Measurements from ENCODE around the gene ETV5. TPM values are rescaled to one million over a fixed set of nuclear protein-coding genes. Genes with fewer than 3 reads are reported as not detected.

Gene ETV5
- total RNA-seq, 1 donor from 2014 or later: 29.7 TPM

DNA sequence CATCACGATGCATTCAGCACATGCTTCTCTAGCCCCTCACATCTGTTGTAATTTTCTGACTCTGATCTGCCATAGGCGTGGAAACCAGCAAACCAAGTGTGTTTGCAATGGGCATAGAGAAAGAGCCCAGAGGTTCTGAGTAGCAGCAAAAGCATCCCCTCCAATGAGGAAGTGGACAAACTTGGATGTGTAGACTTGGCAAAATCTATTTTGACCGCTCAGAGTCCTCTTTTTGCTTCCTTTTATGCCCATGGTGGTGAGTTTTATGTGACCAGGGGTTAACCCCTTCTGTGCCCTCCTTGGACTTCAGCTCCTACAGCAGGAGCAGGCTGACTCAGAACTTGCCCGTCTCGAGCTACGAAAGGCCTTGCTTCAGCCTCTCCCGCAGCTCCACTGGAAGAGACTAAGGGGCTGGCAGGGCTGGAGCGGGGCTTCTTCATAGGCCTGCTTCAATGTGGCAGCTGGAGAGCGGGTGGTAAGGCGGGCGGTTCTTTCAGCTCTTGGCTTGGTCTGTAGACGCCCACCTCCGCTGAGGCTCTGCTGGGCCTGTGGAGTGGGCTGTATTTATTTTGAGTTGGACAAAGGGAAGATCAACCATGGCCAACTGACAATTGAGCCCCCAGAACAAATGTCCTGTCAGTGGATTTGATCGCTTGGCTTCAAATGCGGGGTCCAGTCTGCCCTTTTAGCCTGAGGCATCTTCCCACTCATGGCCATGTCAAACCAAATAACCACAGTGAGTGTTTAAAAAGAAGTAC is 6.5 kb upstream of the ETV5 start:
- Mint-ChIP-seq H3K27ac (no peak overlapping the region), H3K4me3 (no peak overlapping the region), H3K4me1 (peaks cover 18% of the 10 kb centered on the region)

DNA sequence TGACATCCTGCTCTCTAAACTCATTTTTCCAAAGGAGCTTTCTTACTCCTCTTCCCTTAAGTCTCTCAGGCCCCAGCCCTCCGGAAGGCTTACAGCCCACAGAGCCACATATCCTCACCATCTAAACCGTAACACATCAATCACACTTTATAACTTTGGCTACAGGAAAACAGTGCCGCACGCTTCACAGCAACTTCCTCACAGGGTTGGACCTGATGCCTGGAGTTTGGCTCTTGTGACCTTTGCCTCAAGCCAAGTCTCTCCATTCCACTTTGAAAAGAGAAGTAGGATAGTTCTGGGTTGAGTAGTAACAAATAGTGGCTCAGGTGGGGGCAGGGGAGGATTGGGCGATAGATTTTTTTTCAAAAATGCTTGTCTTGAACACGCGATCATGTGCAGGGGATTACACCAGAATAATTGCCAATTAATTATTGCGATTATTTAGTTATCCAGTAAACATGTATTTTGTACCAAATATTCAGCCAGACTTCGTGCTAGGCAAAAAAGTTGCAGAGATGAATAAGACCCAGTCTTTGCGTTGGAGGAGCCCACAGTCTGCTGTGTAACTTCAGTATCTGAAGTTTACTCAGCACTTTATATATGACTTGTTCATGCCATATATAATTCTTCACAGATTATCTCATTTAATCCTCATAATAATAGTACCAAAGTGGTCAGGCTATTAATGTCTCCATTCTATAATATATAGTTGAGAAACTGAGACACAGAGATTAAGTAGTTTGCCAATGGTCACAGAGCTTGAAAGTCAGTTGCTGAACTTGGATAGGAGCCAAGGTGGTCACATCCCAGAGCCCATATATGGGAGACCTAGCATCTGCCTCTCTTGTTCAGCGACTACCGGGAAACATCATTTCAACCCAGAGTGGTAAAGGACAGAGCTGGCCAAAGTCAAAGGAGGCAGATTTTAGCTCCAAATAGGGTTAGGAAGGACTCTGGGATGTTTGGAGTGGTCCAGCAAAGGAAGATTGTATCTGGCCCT is 2.4 kb upstream of the ETV5 start:
- TF ChIP-seq, protein P1, sequence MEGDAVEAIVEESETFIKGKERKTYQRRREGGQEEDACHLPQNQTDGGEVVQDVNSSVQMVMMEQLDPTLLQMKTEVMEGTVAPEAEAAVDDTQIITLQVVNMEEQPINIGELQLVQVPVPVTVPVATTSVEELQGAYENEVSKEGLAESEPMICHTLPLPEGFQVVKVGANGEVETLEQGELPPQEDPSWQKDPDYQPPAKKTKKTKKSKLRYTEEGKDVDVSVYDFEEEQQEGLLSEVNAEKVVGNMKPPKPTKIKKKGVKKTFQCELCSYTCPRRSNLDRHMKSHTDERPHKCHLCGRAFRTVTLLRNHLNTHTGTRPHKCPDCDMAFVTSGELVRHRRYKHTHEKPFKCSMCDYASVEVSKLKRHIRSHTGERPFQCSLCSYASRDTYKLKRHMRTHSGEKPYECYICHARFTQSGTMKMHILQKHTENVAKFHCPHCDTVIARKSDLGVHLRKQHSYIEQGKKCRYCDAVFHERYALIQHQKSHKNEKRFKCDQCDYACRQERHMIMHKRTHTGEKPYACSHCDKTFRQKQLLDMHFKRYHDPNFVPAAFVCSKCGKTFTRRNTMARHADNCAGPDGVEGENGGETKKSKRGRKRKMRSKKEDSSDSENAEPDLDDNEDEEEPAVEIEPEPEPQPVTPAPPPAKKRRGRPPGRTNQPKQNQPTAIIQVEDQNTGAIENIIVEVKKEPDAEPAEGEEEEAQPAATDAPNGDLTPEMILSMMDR (IDR thresholded peaks at IDR 0.05; ENCODE audit: unreplicated experiment): no peak
- peaks cover 30% of the 10 kb centered on the region for H3K4me1 Mint-ChIP-seq

More for the DNA sequence above, 6.5 kb upstream of the ETV5 start:
- DNase-seq (ENCODE audit: low spot score in 2 of 2, unreplicated experiment in 2 of 2): no peak
- no peaks in the 10 kb centered on the region for H3K36me3 Mint-ChIP-seq
- TF ChIP-seq, protein P1 (IDR thresholded peaks at IDR 0.05; ENCODE audit: unreplicated experiment): no peak
- H3K9me3 Mint-ChIP-seq: no peaks in the 10 kb centered on the region
- peaks cover 53% of the 10 kb centered on the region for H3K27me3 Mint-ChIP-seq (ENCODE audit: low read depth)

DNA sequence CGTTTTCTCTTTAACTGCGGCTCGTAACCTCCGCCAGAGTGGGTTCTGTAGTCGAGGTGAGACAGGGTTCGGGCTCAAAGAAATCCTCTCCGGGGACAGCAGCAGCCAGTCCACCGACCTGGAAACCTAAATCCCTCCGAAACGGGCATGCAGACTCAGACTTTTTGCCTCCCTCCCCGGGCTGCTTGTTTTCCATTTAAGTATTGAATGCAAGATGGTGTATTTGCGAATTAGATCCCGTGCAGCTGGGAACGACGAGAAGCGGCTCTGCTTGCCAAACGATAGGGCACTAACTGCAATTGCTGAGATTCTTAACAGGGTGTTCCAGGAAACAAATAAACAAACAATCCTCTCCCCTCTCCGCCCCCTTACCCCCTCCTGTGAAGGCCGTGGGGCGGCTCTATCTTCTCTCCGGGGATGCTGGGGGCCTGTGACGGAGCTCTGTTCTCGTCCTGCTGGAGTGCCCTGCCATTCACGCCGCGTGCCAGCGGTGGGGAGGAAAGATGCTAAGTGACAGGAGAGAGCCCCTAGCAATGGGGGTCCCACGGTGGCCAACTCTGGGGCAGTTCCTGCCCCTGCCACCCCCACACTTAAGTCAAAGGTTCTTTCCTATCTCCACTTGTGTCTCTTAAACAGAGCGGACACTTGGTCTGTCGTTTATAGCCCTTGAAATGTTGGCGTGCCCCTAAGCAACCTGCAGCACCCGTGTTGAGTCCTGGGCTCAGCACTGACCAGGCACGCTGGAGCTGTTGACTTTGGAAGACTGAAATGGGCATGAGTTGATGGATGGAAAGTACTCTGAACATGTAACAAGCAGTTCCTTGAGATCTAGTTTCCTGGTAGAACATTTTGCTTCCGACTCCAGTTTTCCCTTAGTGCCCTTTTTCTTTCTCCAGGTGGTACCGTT is 1.3 kb upstream of the ETV5 start:
- no peak for DNase-seq (ENCODE audit: low spot score in 2 of 2, unreplicated experiment in 2 of 2)
- Mint-ChIP-seq H3K36me3 (no peaks in the 10 kb centered on the region), H3K9me3 (no peaks in the 10 kb centered on the region), H3K27ac (peak overlapping the region; percentile 97), H3K27me3 (ENCODE audit: low read depth) (peaks cover 69% of the 10 kb centered on the region), H3K4me1 (peaks cover 30% of the 10 kb centered on the region), H3K4me3 (peak overlapping the region; percentile 85)
- TF ChIP-seq, protein P1 (IDR thresholded peaks at IDR 0.05; ENCODE audit: unreplicated experiment): no peak

More for the DNA sequence above, 2.4 kb upstream of the ETV5 start:
- Mint-ChIP-seq H3K27ac (no peak overlapping the region), H3K36me3 (no peaks in the 10 kb centered on the region), H3K9me3 (no peaks in the 10 kb centered on the region), H3K4me3 (peak overlapping the region; percentile 85), H3K27me3 (ENCODE audit: low read depth) (peaks cover 69% of the 10 kb centered on the region)
- no peak for DNase-seq (ENCODE audit: low spot score in 2 of 2, unreplicated experiment in 2 of 2)

DNA sequence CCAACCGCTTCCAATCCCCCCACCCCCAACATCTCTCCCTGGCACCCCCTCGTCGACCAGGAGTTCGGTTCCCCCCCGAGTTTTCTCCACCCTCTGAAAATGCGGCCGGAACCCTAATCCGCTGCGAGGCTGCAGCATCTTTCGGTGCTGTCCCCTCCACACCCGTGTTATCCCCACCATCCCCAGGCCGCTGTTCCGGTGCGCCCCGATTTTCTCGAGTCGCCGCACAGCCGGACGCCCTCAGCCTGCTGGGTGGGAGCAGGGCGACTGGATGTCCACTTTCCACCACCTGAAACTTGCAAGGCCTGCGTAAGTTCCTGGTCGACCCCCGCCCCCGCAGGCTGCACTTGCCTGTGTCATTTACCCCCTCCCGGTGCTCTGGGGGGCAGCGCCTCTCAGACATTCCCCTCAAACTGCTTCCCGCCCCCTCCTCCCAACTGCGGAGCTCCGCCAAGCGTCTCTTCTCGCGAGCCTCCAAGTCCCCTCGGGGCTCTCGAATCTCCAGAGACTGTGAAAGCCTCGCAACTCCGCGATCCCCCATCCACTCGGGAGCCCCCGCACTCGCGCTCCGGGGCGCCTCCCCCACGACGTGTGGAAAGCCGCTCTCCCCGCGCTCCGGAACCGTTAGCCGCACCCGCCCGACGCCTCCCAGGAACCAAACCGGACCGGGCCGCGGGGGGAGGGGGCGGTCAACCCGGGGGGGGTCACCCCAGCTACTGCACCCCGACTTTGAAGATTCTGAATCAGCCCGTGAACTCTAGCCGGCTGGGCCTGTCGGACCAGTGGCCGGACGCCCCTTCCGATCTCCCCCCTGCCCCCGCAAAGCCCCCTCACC is 566 bp downstream of the ETV5 start:
- Mint-ChIP-seq H3K27ac (peak overlapping the region; percentile 94), H3K4me1 (peaks cover 40% of the 10 kb centered on the region), H3K4me3 (peak overlapping the region; percentile 85), H3K27me3 (ENCODE audit: low read depth) (peaks cover 56% of the 10 kb centered on the region), H3K9me3 (no peaks in the 10 kb centered on the region), H3K36me3 (no peaks in the 10 kb centered on the region)
- peak; percentile 60 to 77 for DNase-seq (ENCODE audit: low spot score in 2 of 2, unreplicated experiment in 2 of 2)
- TF ChIP-seq, protein P1 (IDR thresholded peaks at IDR 0.05; ENCODE audit: unreplicated experiment): no peak

Measured in mesothelial cell of epicardium (in vitro differentiated cells).